GM18907 (cell line): ENCODE measurements around the gene ITGA8.
"Not testable (repeated sequence)": the region's sequence is repeated elsewhere in the genome, so short reads cannot be mapped to it uniquely, and the experiment has no call there.

ENCODE experiments used
- ATAC-seq: cut with Tn5 transposase; IDR thresholded peaks from one replicate; pipeline ENCODE4 v1.9.1; 2021; ENCODE audit warnings: mild to moderate bottlenecking, moderate library complexity; ENCODE audit not compliant: unreplicated experiment

Gene ITGA8

GRCh38 chr10:15690031-15690430 is 29.7 kb downstream of the ITGA8 start:
- no peak for ATAC-seq

- no peak for ATAC-seq
Measured at GRCh38 chr10:15684768-15685167, 35.0 kb downstream of the ITGA8 start.

GRCh38 chr10:15681076-15681475 is 38.6 kb downstream of the ITGA8 start:
- no peak for ATAC-seq

GRCh38 chr10:15678851-15679250 is 40.9 kb downstream of the ITGA8 start:
- no peak for ATAC-seq

- ATAC-seq = no peak
Measured at GRCh38 chr10:15672469-15672868, 47.3 kb downstream of the ITGA8 start.

GRCh38 chr10:15670880-15671279 is 48.8 kb downstream of the ITGA8 start:
- ATAC-seq = no peak

- ATAC-seq = no peak
Measured at GRCh38 chr10:15661574-15661973, 58.1 kb downstream of the ITGA8 start.

GRCh38 chr10:15660990-15661389 is 58.7 kb downstream of the ITGA8 start:
- ATAC-seq = no peak

- ATAC-seq = no peak
Measured at GRCh38 chr10:15658069-15658702, 61.5 kb downstream of the ITGA8 start.

- no peak for ATAC-seq
Measured at GRCh38 chr10:15652757-15653156, 67.0 kb downstream of the ITGA8 start.

GRCh38 chr10:15652117-15652516 is 67.6 kb downstream of the ITGA8 start:
- no peak for ATAC-seq

- ATAC-seq = no peak
Measured at GRCh38 chr10:15651175-15651574, 68.5 kb downstream of the ITGA8 start.

- no peak for ATAC-seq
Measured at GRCh38 chr10:15642095-15642494, 77.6 kb downstream of the ITGA8 start.

- ATAC-seq = no peak
Measured at GRCh38 chr10:15640536-15641085, 79.1 kb downstream of the ITGA8 start.

GRCh38 chr10:15636446-15636845 is 83.3 kb downstream of the ITGA8 start:
- ATAC-seq = no peak

- no peak for ATAC-seq
Measured at GRCh38 chr10:15632456-15633091, 87.1 kb downstream of the ITGA8 start.

GRCh38 chr10:15631205-15631604 is 88.5 kb downstream of the ITGA8 start:
- ATAC-seq = not testable (repeated sequence)

- ATAC-seq = no peak
Measured at GRCh38 chr10:15630353-15630752, 89.4 kb downstream of the ITGA8 start.

GRCh38 chr10:15627617-15628196 is 92.0 kb downstream of the ITGA8 start:
- no peak for ATAC-seq

GRCh38 chr10:15626937-15627336 is 92.8 kb downstream of the ITGA8 start:
- ATAC-seq = no peak

GRCh38 chr10:15625261-15625660 is 94.5 kb downstream of the ITGA8 start:
- ATAC-seq = no peak
